ENCODE measurements around the gene RD3L.

Gene RD3L

DNA sequence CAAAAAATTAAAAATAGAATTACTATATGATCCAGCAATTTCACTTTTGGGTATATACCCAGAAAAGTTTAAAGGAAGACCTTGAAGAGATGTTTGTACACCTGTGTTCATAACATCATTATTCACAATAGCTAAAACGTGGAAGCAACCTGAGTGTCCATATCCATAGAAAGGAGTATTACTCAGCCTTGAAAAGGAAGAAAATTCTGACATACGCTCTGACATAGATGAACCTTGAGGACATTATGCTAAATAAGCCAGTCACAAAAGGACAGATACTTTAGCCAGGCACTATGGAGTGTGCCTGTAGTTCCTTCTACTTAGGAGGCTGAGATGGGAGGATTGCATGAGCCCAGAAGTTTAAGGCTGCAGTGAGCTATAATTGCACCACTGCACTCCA, 6.1 kb upstream of the RD3L start:
- in situ Hi-C loops (cut with HindIII; ENCODE audit: low sequenced_read_pairs), result no loop called here
- DNase-seq (ENCODE audit: low read depth), result no peak
- TF ChIP-seq, protein P1, sequence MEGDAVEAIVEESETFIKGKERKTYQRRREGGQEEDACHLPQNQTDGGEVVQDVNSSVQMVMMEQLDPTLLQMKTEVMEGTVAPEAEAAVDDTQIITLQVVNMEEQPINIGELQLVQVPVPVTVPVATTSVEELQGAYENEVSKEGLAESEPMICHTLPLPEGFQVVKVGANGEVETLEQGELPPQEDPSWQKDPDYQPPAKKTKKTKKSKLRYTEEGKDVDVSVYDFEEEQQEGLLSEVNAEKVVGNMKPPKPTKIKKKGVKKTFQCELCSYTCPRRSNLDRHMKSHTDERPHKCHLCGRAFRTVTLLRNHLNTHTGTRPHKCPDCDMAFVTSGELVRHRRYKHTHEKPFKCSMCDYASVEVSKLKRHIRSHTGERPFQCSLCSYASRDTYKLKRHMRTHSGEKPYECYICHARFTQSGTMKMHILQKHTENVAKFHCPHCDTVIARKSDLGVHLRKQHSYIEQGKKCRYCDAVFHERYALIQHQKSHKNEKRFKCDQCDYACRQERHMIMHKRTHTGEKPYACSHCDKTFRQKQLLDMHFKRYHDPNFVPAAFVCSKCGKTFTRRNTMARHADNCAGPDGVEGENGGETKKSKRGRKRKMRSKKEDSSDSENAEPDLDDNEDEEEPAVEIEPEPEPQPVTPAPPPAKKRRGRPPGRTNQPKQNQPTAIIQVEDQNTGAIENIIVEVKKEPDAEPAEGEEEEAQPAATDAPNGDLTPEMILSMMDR (IDR thresholded peaks at IDR 0.05; ENCODE audit: low read depth, low read length, missing control alignments), result no peak
- H3K4me3 ChIP-seq (ENCODE audit: low read depth, low read length), result no peak overlapping the region

DNA sequence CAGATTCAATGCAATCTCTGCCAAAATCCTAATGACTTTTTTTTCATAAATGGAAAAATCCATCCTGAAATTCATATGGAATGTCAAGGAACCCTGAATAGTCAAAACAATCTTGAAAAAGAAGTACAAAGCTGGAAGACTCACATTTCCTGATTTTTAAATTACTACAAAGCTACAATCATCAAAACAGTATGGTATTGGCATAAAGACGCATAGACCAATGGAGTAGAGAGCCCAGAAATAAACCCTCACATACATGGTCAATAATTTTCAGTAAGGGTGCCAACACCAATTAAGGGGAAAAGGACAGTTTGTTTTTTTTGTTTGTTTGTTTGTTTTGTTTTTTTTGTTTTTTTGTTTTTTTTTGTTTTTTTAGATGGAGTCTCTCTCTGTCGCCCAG, 4.6 kb upstream of the RD3L start:
- in situ Hi-C loops (cut with HindIII; ENCODE audit: low sequenced_read_pairs), result no loop called here
- DNase-seq (ENCODE audit: low read depth), result no peak
- no peak overlapping the region for H3K4me3 ChIP-seq (ENCODE audit: low read depth, low read length)
- TF ChIP-seq, protein P1 (IDR thresholded peaks at IDR 0.05; ENCODE audit: low read depth, low read length, missing control alignments), result no peak

DNA sequence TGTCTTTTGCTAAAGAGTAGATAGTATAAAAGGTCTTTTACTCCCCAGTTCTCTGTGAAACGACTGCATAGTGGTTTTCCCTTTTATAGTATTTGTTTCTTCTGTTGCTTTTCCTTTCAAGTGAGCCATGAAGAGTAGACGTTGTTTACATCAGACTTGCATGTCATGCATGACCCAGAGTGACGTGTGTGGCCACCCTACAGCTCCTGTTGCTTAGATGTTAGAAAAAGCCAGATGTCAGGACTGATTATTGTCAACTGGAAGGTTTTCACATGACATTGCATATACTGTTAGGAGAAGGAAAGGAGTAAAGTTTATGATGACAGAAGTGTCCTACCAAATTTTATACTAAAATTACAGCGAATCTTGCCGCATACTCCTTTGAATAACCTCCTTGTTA, 1.3 kb upstream of the RD3L start:
- no peak for DNase-seq (ENCODE audit: low read depth)
- TF ChIP-seq, protein P1 (IDR thresholded peaks at IDR 0.05; ENCODE audit: low read depth, low read length, missing control alignments), result no peak
- H3K4me3 ChIP-seq (ENCODE audit: low read depth, low read length), result no peak overlapping the region
- in situ Hi-C loops (cut with HindIII; ENCODE audit: low sequenced_read_pairs), result no loop called here

DNA sequence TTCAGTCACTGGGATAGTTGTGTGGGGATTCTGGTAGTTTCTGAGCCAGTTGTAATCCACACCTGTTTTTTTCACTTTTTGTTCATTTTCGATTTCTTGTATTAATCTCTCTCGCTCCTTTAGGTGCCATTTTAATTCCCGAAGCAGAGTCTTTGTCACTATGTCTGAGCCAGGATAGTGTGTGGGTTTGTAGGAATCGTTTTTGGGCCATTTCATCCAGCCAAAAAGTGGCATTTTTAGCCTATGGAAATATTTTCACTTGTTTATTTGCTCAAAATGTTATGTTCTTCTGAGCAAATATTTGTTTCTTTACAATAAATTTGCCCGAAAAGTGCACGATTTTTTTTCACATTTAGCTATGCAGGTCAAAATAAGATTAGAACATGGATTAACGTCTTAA, 867 bp downstream of the RD3L start:
- no peak overlapping the region for H3K4me3 ChIP-seq (ENCODE audit: low read depth, low read length)
- in situ Hi-C loops (cut with HindIII; ENCODE audit: low sequenced_read_pairs), result no loop called here
- TF ChIP-seq, protein P1 (IDR thresholded peaks at IDR 0.05; ENCODE audit: low read depth, low read length, missing control alignments), result no peak
- no peak for DNase-seq (ENCODE audit: low read depth)

DNA sequence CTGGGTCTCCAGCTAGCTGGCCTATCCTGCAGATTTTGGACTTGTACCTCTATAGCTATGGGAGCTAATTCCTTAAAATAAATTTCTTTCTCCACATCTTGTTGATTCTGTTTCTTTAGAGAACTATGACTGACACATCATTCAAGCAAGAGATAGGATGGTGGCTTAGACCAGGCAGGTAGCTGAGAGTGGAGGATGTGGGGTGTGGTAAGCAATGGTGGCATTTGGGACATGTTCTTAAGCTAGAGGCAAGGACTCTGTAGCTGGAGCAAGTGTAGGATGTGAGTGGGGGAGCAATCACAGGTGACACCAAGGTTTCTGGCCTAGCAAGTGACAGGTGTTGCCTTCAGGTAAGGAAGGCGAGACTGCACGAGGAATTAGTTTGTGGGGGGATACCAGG, 7.2 kb downstream of the RD3L start:
- TF ChIP-seq, protein P1 (IDR thresholded peaks at IDR 0.05; ENCODE audit: low read depth, low read length, missing control alignments), result no peak
- in situ Hi-C loops (cut with HindIII; ENCODE audit: low sequenced_read_pairs), result no loop called here
- no peak overlapping the region for H3K4me3 ChIP-seq (ENCODE audit: low read depth, low read length)
- no peak for DNase-seq (ENCODE audit: low read depth)

DNA sequence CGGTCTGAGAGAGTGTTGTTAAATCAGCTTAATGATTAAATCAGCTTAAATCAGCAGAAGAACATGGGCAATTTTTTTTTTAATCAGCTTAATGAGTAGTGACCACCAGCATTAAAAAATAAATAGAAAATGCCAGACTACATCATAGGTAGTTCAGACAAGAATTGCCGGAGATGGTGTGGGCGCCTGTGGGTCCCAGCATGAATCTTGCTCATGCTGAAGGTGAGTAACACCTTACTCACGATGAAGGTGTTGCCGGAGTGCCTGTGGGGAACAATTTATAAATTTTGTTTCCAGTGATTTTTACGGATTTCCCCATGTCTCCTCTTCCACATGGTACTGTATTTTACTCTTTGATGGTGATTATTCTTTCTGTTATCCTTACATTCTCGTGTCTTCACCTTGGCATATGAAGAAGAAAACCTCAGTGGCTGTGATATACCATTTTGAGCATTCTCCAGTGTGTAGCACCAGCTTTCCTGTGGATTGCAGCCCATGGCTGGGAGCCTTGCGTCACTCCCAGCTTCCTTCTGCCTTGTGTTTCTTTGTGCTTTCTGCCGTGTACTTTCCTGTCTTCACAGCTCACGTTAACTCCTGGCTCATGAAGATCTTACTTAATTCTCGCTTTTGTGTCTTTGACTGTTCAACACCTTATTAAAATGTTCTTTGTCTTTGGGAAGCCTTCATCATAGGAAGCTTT, 9.4 kb downstream of the RD3L start:
- H3K4me3 ChIP-seq (ENCODE audit: low read depth, low read length), result no peak overlapping the region
- TF ChIP-seq, protein P1 (IDR thresholded peaks at IDR 0.05; ENCODE audit: low read depth, low read length, missing control alignments), result no peak
- DNase-seq (ENCODE audit: low read depth), result no peak
- in situ Hi-C loops (cut with HindIII; ENCODE audit: low sequenced_read_pairs), result no loop called here

All from astrocyte of the cerebellum (primary cell).